HG03354 (cell line): ENCODE data around the gene DYNC1I1.

Experiments used
- ATAC-seq: cut with Tn5 transposase; IDR thresholded peaks from one replicate; pipeline ENCODE4 v1.9.1; 2021; ENCODE audit warnings: mild to moderate bottlenecking; ENCODE audit not compliant: unreplicated experiment, poor library complexity, severe bottlenecking

The DYNC1I1 gene

GRCh38 chr7:95996174-95996573, 223.8 kb downstream of the DYNC1I1 start:
- ATAC-seq: no peak

GRCh38 chr7:95996886-95997285, 224.5 kb downstream of the DYNC1I1 start:
- no peak for ATAC-seq

- ATAC-seq: no peak
These were observed 225.3 kb downstream of the DYNC1I1 start for GRCh38 chr7:95997632-95998031.

GRCh38 chr7:95999481-95999880, 227.1 kb downstream of the DYNC1I1 start:
- ATAC-seq: no peak

GRCh38 chr7:96004578-96004977, 232.2 kb downstream of the DYNC1I1 start:
- no peak for ATAC-seq

- ATAC-seq: no peak
These were observed 232.9 kb downstream of the DYNC1I1 start for GRCh38 chr7:96005271-96005670.

- no peak for ATAC-seq
These were observed 236.8 kb downstream of the DYNC1I1 start for GRCh38 chr7:96009148-96009547.

GRCh38 chr7:96013836-96014235, 241.5 kb downstream of the DYNC1I1 start:
- no peak for ATAC-seq

- no peak for ATAC-seq
These were observed 242.3 kb downstream of the DYNC1I1 start for GRCh38 chr7:96014617-96015016.

GRCh38 chr7:96016056-96016586, 243.8 kb downstream of the DYNC1I1 start:
- no peak for ATAC-seq

- no peak for ATAC-seq
These were observed 244.4 kb downstream of the DYNC1I1 start for GRCh38 chr7:96016735-96017134.

GRCh38 chr7:96017877-96018276, 245.5 kb downstream of the DYNC1I1 start:
- ATAC-seq: no peak

- no peak for ATAC-seq
These were observed 249.2 kb downstream of the DYNC1I1 start for GRCh38 chr7:96021568-96021967.

- no peak for ATAC-seq
These were observed 251.0 kb downstream of the DYNC1I1 start for GRCh38 chr7:96023387-96023786.

- no peak for ATAC-seq
These were observed 253.7 kb downstream of the DYNC1I1 start for GRCh38 chr7:96026010-96026409.

- ATAC-seq: no peak
These were observed 254.3 kb downstream of the DYNC1I1 start for GRCh38 chr7:96026611-96027010.

- no peak for ATAC-seq
These were observed 256.4 kb downstream of the DYNC1I1 start for GRCh38 chr7:96028729-96029128.

- ATAC-seq: no peak
These were observed 260.8 kb downstream of the DYNC1I1 start for GRCh38 chr7:96033009-96033598.

- ATAC-seq: no peak
These were observed 262.8 kb downstream of the DYNC1I1 start for GRCh38 chr7:96034940-96035727.

GRCh38 chr7:96040250-96040772, 268.0 kb downstream of the DYNC1I1 start:
- no peak for ATAC-seq

GRCh38 chr7:96041171-96041570, 268.8 kb downstream of the DYNC1I1 start:
- ATAC-seq: no peak
